PC-9 (cell line): Measurements from ENCODE around the gene NLGN1.

Experiments used
- EZH2 ChIP-seq: fragments of 200-600 bp; sonication (generic); IDR thresholded peaks from 2 replicates; pipeline ENCODE4 v1.8.0; 2017; ENCODE audit warnings: antibody characterized with exemption, low read depth
- TF ChIP-seq, protein P1 (sequence below): fragments of 200-600 bp; sonication (generic); conservative IDR thresholded peaks from 2 replicates; pipeline ENCODE4 v1.6.1; 2017; ENCODE audit warnings: mixed run types, antibody characterized with exemption, mild to moderate bottlenecking, moderate library complexity

DNA sequence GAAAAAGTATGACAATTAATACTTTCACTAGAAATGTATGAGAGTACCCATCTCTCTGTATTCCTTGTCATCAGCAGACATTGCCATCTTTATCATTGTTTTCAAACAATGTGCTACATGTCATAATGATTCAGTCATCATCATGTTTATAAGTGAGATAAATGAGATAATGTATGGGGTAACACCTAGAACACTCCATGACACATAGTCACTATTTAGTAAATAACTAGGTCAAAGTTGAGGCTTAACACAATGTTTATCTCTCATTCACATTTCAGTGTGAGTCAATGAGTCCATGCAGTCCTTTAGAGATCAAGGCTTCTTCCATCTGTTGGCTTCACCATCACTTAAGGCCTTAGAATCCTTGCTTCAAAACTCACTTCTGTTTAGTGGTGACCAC lies 70.0 kb downstream of the NLGN1 start:
- TF ChIP-seq, protein P1, sequence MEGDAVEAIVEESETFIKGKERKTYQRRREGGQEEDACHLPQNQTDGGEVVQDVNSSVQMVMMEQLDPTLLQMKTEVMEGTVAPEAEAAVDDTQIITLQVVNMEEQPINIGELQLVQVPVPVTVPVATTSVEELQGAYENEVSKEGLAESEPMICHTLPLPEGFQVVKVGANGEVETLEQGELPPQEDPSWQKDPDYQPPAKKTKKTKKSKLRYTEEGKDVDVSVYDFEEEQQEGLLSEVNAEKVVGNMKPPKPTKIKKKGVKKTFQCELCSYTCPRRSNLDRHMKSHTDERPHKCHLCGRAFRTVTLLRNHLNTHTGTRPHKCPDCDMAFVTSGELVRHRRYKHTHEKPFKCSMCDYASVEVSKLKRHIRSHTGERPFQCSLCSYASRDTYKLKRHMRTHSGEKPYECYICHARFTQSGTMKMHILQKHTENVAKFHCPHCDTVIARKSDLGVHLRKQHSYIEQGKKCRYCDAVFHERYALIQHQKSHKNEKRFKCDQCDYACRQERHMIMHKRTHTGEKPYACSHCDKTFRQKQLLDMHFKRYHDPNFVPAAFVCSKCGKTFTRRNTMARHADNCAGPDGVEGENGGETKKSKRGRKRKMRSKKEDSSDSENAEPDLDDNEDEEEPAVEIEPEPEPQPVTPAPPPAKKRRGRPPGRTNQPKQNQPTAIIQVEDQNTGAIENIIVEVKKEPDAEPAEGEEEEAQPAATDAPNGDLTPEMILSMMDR: no peak
- TF ChIP-seq EZH2: no peak
